ENCODE results near the gene ARL6IP4.
A peak's percentile ranks its signal among the peaks of the same experiment; 100 is the strongest.
"Not testable (repeated sequence)": the region's sequence is repeated elsewhere in the genome, so short reads cannot be mapped to it uniquely, and the experiment has no call there.

Gene ARL6IP4

DNA sequence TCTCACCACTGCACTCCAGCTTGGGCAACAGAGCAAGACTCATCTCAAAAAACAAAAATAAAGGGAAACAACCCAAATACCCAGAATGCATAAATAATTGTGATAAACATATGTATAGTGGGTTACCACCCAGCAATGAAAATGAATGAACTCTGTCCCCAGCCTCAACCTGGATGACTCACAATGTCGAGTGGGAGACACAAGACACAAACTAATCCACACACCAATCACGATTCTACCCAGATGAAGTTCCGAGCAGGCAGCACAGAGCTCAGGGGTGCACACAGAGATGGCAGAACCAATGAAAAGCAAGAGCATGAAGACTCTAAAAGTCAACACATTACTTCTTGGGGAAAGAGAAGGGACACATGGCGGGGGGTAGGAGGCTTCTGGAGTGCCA lies 41.4 kb upstream of the ARL6IP4 start:
- Histone ChIP-seq H3K4me3 (replicated peaks; ENCODE audit: low read depth, low read length) (no peak overlapping the region), H3K36me3 (ENCODE audit: control insufficient read depth, insufficient read depth, low read length) (no peaks in the 10 kb centered on the region), H3K27me3 (replicated peaks; ENCODE audit: control insufficient read depth, insufficient read depth, low read length) (no peaks in the 10 kb centered on the region)
- no peak for DNase-seq (ENCODE audit: extremely low read depth, insufficient read length)
- TF ChIP-seq, protein P1, sequence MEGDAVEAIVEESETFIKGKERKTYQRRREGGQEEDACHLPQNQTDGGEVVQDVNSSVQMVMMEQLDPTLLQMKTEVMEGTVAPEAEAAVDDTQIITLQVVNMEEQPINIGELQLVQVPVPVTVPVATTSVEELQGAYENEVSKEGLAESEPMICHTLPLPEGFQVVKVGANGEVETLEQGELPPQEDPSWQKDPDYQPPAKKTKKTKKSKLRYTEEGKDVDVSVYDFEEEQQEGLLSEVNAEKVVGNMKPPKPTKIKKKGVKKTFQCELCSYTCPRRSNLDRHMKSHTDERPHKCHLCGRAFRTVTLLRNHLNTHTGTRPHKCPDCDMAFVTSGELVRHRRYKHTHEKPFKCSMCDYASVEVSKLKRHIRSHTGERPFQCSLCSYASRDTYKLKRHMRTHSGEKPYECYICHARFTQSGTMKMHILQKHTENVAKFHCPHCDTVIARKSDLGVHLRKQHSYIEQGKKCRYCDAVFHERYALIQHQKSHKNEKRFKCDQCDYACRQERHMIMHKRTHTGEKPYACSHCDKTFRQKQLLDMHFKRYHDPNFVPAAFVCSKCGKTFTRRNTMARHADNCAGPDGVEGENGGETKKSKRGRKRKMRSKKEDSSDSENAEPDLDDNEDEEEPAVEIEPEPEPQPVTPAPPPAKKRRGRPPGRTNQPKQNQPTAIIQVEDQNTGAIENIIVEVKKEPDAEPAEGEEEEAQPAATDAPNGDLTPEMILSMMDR (IDR thresholded peaks at IDR 0.05; ENCODE audit: insufficient read depth, low read length, poor library complexity, severe bottlenecking): no peak

DNA sequence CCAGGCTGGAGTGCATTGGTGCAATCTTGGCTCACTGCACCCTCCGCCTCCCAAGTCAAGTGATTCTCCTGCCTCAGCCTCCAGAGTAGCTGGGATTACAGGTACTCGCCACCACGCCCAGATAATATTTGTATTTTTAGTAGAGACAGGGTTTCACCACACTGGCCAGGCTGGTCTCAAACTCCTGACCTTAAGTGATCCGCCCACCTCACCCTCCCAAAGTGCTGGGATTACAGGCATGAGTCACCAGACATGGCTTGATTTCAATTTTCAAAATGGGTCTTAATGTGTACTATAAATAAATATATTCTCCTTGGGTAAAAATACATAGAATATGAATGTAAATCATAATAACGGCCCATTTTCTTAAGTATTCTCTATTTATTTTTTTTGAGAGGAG lies 39.1 kb upstream of the ARL6IP4 start:
- not testable (repeated sequence) for H3K27me3 ChIP-seq (replicated peaks; ENCODE audit: control insufficient read depth, insufficient read depth, low read length); DNase-seq (ENCODE audit: extremely low read depth, insufficient read length); H3K4me3 ChIP-seq (replicated peaks; ENCODE audit: low read depth, low read length); H3K36me3 ChIP-seq (ENCODE audit: control insufficient read depth, insufficient read depth, low read length)

DNA sequence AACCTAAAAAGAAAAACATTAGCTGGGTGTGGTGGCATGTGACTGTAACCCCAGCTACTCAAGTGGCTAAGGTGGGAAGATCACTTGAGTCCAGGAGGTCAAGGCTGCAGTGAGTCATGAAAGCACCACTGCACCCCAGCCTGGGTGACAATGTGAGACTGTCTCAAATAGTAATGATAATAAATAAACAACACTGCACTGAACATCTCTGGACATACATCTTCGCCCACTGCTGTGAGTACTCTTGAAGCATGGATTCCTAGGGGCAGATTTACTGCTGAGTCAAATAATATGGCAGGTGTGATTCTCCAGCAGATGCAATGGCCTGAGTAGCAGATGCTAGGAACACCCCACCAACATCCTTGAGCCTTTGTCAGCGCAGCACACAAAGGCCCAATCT lies 37.8 kb upstream of the ARL6IP4 start:
- no peak for DNase-seq (ENCODE audit: extremely low read depth, insufficient read length)
- TF ChIP-seq, protein P1 (IDR thresholded peaks at IDR 0.05; ENCODE audit: insufficient read depth, low read length, poor library complexity, severe bottlenecking): no peak
- H3K27me3 ChIP-seq (replicated peaks; ENCODE audit: control insufficient read depth, insufficient read depth, low read length): no peaks in the 10 kb centered on the region
- no peaks in the 10 kb centered on the region for H3K36me3 ChIP-seq (ENCODE audit: control insufficient read depth, insufficient read depth, low read length)
- no peak overlapping the region for H3K4me3 ChIP-seq (replicated peaks; ENCODE audit: low read depth, low read length)

DNA sequence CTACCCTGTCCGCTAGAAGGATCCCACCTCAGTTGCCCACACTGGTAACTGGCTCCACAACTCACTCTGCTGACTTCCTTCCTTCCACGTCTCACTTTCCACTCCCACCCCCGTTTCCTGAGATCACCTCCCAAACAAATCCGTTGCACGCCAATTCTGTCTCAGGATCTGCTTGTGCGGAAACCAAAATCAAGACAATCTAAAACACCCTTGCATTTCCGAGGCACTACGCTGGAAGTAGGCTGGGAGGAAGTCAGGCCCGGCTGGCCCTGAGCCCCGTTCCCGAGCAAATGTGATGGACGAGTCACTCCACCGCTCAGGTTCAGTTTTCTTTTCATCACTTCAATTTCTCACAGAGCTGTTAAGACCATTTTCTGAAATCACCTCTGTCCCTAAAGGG lies 37.3 kb upstream of the ARL6IP4 start:
- TF ChIP-seq, protein P1 (IDR thresholded peaks at IDR 0.05; ENCODE audit: insufficient read depth, low read length, poor library complexity, severe bottlenecking): no peak
- no peaks in the 10 kb centered on the region for H3K36me3 ChIP-seq (ENCODE audit: control insufficient read depth, insufficient read depth, low read length)
- no peak for DNase-seq (ENCODE audit: extremely low read depth, insufficient read length)
- H3K4me3 ChIP-seq (replicated peaks; ENCODE audit: low read depth, low read length): no peak overlapping the region
- H3K27me3 ChIP-seq (replicated peaks; ENCODE audit: control insufficient read depth, insufficient read depth, low read length): no peaks in the 10 kb centered on the region

DNA sequence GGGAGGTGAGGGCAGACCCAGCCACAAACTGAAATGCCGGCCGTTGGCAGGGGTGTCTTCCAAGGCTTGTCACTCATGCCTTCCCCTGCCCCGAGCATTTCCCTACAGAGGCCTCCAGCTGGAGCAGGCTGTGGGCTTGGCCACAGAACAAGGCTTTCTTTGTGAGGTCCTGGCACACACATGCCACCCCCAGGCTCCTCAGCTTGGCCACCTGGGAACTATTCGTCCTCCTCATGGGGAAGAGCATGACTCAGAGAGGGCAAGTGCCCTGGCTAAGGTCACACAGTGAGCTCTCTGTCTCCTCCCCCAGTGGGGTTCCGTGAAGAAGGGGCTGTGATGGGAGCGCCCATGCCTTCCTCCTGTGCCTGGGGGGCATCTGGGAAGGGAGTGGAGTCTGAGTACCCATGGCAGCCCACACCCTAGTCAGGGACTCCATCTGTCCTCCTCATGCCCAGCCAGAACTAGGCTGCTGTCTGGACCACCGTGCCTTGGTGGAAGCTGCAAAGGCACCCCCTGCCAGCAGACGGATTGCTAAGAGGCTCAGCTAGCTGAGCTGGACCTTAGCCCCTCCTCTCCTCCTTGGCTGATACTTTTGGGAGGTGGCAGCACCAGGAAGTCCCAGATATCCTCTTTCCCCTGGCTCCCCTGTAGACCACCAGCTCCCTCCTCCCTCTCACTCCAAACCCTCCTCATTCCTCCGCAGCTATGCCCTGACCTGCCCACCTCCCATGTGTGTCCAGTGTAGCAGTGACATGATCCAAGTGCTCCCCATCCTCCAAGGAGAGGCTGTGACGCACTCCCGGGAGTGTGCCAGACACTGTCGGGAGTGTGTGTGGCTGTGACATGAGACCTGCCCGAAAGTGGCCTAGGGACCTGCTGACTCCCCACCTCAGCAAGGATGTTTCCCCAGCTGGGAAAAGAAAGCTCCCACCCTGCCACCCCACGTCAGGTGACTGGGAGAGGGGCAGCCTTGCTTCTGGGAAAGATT lies 35.6 kb upstream of the ARL6IP4 start:
- no peak overlapping the region for H3K4me3 ChIP-seq (replicated peaks; ENCODE audit: low read depth, low read length)
- no peaks in the 10 kb centered on the region for H3K27me3 ChIP-seq (replicated peaks; ENCODE audit: control insufficient read depth, insufficient read depth, low read length)
- H3K36me3 ChIP-seq (ENCODE audit: control insufficient read depth, insufficient read depth, low read length): no peaks in the 10 kb centered on the region
- no peak for DNase-seq (ENCODE audit: extremely low read depth, insufficient read length)
- TF ChIP-seq, protein P1 (IDR thresholded peaks at IDR 0.05; ENCODE audit: insufficient read depth, low read length, poor library complexity, severe bottlenecking): no peak

DNA sequence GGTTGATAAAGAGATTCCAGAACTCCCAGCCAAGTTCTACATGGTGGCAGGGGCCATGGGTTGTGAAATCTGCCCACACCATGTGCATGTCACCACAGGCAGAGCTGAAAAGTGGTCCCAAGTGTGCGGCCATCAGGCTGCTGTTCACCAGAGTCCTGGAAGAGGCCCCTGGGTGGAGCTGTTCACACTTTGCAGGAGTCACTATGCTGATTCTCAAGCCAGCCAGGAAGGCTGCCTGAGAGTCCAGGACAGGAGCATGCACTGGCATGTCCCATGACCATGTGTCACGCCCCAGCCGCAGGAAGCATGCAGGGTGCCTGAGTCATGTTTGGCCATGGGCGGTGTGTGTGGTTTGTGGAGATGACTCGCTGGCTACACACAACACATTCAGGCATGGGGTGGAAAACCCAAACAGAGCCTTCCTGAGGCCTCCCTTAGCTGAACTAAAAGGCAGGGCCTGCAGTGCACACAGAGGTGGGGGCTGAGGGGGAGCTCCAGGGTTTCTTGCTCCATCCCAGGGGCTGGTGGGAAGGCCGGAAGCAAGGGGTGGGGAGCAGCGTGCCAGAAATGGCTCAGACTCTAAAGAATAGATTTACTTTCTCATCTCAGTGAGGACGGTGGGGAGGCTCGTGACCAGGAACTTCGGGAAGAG lies 33.7 kb upstream of the ARL6IP4 start:
- peak; percentile 71 for DNase-seq (ENCODE audit: extremely low read depth, insufficient read length)
- Histone ChIP-seq H3K4me3 (replicated peaks; ENCODE audit: low read depth, low read length) (no peak overlapping the region), H3K36me3 (ENCODE audit: control insufficient read depth, insufficient read depth, low read length) (no peaks in the 10 kb centered on the region), H3K27me3 (replicated peaks; ENCODE audit: control insufficient read depth, insufficient read depth, low read length) (no peaks in the 10 kb centered on the region)
- TF ChIP-seq, protein P1 (IDR thresholded peaks at IDR 0.05; ENCODE audit: insufficient read depth, low read length, poor library complexity, severe bottlenecking): peak; percentile 51

All from GM06990 (cell line).